ENCODE data around the gene TRABD2B.

TRABD2B gene

GRCh38 chr1:47991673-47992072, 5.5 kb downstream of the TRABD2B start:
- DNase-seq: no peak

- no peak for DNase-seq
These were observed 6.0 kb downstream of the TRABD2B start for GRCh38 chr1:47991187-47991586.

- DNase-seq: no peak
These were observed 6.9 kb downstream of the TRABD2B start for GRCh38 chr1:47990286-47990685.

GRCh38 chr1:47987601-47988000, 9.6 kb downstream of the TRABD2B start:
- no peak for DNase-seq

- no peak for DNase-seq
These were observed 10.4 kb downstream of the TRABD2B start for GRCh38 chr1:47986761-47987200.

- DNase-seq: no peak
These were observed 12.2 kb downstream of the TRABD2B start for GRCh38 chr1:47985018-47985417.

GRCh38 chr1:47984175-47984789, 12.9 kb downstream of the TRABD2B start:
- no peak for DNase-seq

- no peak for DNase-seq
These were observed 13.5 kb downstream of the TRABD2B start for GRCh38 chr1:47983691-47984090.

GRCh38 chr1:47981667-47982350, 15.4 kb downstream of the TRABD2B start:
- no peak for DNase-seq

GRCh38 chr1:47980501-47980900, 16.7 kb downstream of the TRABD2B start:
- DNase-seq: no peak

GRCh38 chr1:47979724-47980123, 17.5 kb downstream of the TRABD2B start:
- no peak for DNase-seq

GRCh38 chr1:47978486-47978885, 18.7 kb downstream of the TRABD2B start:
- DNase-seq: no peak

GRCh38 chr1:47976728-47977127, 20.5 kb downstream of the TRABD2B start:
- no peak for DNase-seq

- DNase-seq: no peak
These were observed 20.9 kb downstream of the TRABD2B start for GRCh38 chr1:47976267-47976666.

GRCh38 chr1:47975302-47975921, 21.8 kb downstream of the TRABD2B start:
- no peak for DNase-seq

GRCh38 chr1:47972864-47973432, 24.2 kb downstream of the TRABD2B start:
- no peak for DNase-seq

- no peak for DNase-seq
These were observed 25.6 kb downstream of the TRABD2B start for GRCh38 chr1:47971385-47972160.

- DNase-seq: no peak
These were observed 26.3 kb downstream of the TRABD2B start for GRCh38 chr1:47970882-47971281.

GRCh38 chr1:47969478-47969877, 27.7 kb downstream of the TRABD2B start:
- DNase-seq: no peak

GRCh38 chr1:47968556-47968888, 28.7 kb downstream of the TRABD2B start:
- DNase-seq: no peak

- DNase-seq: no peak
These were observed 29.2 kb downstream of the TRABD2B start for GRCh38 chr1:47967864-47968555.

GRCh38 chr1:47965816-47966215, 31.4 kb downstream of the TRABD2B start:
- no peak for DNase-seq

- DNase-seq: no peak
These were observed 32.5 kb downstream of the TRABD2B start for GRCh38 chr1:47964636-47965035.
